Measurements from ENCODE around the gene KDM5B.

KDM5B gene

GRCh38 chr1:202682477-202682876 lies 125.7 kb downstream of the KDM5B start:
- no peak for DNase-seq

- no peak for DNase-seq
Observed at GRCh38 chr1:202681736-202682420, 126.3 kb downstream of the KDM5B start.

GRCh38 chr1:202680586-202681352 lies 127.5 kb downstream of the KDM5B start:
- DNase-seq, result no peak

GRCh38 chr1:202679406-202680177 lies 128.6 kb downstream of the KDM5B start:
- DNase-seq, result no peak

- no peak for DNase-seq
Observed at GRCh38 chr1:202677433-202677832, 130.8 kb downstream of the KDM5B start.

Measured in NCI-H82 (cell line).